ENCODE measurements around the gene GEMIN4.

GEMIN4 gene

DNA sequence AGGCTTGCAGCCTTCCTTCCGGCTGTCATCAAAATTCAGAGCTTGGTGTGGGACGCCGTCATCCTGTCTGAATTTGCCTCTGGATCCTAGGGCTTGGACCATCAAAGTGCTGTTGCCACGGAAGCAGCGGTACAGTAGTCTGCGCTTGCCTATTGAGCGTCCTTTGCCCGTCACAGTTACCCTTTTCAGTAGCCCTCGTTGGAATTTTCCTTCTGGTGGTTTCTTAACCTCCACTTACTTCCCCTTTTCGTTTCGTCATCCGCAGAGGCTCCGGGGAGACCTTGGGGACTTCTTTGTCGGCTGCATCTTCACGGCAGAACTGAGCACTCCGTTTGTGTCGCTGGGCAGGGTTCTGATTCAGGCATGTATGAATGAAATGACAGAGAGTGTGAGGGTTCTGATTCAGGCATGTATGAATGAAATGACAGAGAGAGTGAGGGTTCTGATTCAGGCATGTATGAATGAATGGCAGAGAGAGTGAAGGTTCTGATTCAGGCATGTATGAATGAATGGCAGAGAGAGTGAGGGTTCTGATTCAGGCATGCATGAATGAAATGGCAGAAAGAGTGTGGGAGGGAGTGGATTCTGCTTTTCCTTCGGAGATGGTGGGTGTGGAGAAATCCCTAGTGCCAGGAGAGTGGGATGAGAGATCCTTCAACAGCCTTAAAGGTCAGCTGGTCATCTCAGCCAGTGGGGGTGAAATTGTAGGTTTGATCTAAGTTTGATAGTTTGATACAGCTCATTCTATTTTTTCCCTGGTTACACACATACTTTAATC is 11.6 kb downstream of the GEMIN4 start:
- FAIRE-seq: no peak

- FAIRE-seq: no peak
Measured at GRCh38 chr17:737561-738113, 14.4 kb downstream of the GEMIN4 start.

DNA sequence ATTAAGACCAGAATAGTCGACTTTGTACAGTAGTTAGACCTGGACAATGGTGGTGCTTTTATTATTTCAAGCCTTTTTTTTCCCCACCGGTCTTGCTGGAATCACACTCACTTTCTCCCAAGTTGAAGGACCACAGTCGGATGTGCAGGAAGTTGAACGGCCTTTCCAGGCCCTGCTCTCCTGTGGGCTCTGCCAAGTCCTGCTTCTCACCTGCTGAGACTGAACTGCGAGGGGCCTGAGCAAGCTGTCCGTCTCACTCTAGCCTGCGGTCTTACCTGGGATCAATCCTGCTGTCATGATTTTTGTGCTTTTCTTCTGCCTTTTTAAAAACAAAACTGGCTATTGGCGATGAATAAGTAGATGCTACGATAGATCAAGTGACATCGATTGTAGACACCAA is 18.3 kb downstream of the GEMIN4 start:
- no peak for FAIRE-seq

DNA sequence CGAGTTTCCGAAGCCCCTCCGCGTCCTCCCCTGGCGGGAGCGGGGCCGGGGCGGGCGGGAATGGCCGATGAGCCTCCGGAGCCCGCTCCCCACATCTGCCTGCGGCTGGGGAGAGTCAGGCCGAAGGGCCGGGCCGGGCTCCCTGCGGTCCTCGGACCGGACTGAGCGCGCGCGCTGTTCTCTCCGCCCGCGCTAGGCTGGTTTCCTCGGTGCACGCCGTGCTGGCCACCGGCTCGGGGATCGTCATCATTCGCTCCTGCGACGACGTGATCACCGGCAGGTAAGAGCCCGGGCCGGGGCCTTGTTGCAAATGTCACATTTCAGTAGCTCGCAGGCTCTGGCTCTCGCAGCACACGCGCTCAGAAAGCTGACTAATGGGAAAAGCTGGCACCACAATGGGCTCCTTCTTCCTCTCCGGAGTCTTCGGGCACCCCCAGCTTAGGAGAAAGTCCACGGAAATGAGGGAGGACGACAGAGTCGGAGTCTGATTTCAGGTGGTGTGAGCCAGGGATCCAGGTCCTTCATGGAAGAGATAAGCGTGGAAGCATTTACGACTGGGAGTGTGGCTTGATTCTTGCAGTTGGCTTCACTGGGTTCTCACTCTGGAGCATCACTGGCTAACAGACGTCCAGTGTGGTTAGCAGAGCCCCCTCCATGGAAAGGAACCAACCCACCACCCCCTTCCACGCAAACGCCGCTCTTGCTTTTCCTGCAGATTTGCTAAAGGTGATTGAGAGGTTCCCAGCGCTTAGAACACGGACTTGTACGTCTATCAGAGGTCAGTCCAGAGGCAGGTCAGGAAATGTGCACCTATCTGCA is 19.0 kb downstream of the GEMIN4 start:
- no peak for FAIRE-seq

- no peak for FAIRE-seq
Measured at GRCh38 chr17:732067-732901, 19.8 kb downstream of the GEMIN4 start, which contains the start of gene TLCD3A. Gene TLCD3A (plus strand): TSS chr17:732596. CDS start chr17:732648, 52 bp downstream.

DNA sequence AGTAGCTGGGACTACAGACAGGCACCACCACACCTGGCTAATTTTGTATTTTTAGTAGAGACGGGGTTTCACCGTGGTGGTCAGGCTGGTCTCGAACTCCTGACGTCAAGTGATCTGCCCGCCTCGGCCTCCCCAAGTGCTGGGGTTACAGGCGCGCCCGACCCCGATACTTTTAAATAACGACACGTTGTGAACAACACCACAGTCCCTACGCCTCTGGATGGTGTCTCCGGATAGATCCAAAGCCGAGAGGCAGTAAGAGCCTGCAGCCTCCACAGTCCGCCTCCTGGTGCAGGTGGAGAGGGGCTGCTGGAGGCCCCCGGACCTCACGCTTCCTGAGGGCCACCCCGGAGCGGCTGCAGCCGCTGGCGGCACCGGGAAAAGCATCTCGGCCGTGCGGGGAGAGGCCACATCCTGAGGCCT is 20.4 kb downstream of the GEMIN4 start:
- FAIRE-seq: no peak

- no peak for FAIRE-seq
Measured at GRCh38 chr17:728911-729310, 23.2 kb downstream of the GEMIN4 start.

- FAIRE-seq: no peak
Measured at GRCh38 chr17:726271-726919, 25.7 kb downstream of the GEMIN4 start.

DNA sequence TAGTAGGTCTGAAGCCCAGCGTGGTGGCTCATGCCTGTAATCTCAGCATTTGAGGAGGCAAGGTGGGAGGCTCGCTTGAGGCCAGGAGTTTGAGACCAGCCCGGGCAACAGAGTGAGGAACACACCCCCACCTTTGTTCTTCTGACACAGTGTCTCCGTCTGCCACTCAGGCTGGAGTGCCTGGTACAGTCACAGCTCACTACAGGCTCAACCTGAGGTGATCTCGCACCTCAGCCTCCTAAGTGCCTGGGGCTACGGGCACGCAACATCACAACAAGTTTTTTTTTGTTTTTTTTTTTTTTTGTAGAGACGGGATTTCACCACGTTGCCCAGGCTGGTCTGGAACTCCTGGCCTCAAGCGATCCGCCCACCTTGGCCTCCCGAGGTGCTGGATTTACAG is 26.3 kb downstream of the GEMIN4 start:
- no peak for FAIRE-seq

GRCh38 chr17:725084-725483 is 27.0 kb downstream of the GEMIN4 start:
- FAIRE-seq: no peak

DNA sequence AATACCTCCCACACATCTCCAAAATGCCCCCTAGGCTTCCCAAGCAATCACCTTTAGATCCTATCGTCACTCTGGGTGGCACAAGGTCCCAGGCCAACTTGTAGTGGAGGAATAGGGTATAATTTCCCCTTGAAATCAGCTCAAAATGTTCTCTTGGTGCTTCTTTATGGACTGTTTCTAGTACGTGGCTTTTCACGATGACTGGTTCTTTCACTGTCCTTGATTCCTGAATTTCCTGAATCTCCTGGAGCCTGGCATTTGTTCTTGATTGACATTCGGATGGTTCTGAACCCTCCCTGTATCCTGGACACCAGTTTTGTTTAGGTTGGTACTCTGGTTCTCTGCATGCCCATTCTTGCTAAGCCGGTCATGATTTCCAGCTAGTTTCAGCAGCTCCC is 30.5 kb downstream of the GEMIN4 start:
- FAIRE-seq: no peak

- no peak for FAIRE-seq
Measured at GRCh38 chr17:720706-721539, 31.1 kb downstream of the GEMIN4 start.

- FAIRE-seq: no peak
Measured at GRCh38 chr17:718075-718474, 34.0 kb downstream of the GEMIN4 start.

DNA sequence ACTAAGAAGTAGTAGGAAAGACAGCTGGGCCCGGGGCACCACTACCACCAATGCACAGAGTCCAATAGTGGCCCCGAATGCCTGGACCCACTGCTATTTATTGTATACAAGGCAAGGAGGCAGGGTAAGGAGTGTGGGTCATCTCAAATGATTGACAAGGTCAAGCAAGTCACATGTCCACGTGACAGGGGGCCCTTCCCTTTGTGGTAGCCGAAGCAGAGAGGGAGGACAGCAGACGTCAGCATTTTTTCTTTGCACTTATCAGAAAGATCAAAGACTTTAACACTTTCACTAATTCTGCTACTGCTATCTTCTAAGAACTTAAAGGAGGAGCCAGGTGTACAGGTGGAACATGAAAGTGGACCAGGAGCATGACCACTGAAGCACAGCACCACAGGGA is 43.9 kb downstream of the GEMIN4 start:
- FAIRE-seq: no peak

DNA sequence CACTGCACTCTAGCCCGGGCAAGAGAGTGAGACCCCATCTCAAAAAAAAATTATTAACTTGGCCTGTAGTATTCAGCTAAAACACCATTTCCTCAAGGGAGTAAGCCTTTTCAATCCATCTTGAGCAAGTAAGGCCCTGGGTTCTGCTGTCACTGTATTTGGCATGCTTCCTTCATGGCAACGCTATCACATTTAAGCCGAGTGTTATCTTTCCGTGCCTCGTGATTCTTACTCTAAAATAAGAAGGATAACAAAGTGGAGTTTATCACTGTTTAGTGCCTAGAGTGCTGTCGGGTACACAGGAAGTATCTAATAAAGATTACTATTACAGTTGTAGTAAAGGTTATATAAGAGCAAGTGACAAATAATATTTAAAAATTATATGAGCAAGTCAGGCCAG is 46.2 kb downstream of the GEMIN4 start:
- FAIRE-seq: no peak

GRCh38 chr17:705011-705410 is 47.1 kb downstream of the GEMIN4 start:
- no peak for FAIRE-seq

GRCh38 chr17:704111-704864 is 47.8 kb downstream of the GEMIN4 start:
- no peak for FAIRE-seq

DNA sequence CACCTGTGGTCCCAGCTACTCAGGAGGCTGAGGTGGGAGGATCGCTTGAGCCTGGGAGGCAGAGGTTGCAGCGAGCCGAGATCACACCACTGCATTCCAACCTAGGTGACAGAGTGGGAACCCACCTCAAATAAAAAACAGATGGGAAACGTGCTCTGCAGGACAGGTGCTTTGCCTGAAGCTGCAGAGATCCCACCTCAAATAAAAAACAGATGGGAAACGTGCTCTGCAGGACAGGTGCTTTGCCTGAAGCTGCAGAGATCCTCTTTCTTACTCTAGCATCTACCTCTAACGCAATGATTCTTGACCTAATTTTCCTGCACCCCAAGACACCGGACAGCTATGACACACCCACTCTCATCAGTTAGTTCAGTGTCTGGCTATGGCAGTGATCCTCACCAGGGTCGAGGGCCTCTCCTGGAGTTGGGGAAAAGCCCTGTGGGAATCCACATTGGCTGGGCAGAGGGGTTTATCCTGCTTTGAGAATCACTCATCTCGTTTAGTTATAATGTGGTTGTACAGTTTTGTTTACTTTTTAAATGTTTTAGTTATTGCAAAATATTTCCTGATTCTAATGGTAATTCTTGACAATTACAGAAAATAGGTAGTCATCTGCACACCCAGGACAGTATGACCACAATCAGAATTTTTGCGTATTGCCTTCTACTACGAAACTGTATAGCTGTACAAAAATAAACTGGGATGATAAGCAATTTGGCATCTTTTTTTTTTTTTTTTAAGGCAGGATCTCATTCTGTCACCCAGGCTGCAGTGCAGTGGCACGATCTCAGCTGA is 48.8 kb downstream of the GEMIN4 start:
- FAIRE-seq: no peak

DNA sequence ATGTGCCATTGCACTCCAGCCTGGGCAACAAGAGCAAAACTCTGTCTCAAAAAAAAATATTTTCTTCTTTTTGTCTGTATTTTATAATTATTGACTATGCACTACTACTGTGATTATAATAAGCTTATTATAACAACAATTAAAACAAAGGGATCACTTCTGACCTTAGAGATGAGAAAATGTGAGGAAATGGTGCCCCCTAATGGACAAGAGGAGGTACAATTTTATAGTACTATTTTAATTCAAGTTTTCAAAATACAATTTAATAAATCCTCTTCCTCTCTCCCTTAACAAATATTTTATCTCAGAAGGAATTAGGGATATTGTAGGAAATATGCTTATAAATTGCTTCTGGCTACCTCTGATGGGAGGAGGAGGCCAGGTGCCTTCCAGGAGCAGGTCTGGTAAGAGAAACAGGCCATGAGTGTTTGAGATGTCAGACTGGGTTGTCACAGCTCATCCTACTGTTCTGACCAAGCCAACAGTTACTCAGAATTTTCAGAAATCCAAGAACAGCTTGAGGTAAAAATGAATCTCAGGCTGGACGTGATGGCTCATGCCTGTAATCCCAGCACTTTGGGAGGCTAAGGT is 51.5 kb downstream of the GEMIN4 start:
- FAIRE-seq: peak; percentile 98
